ENCODE results near the gene ISOC2.

DNA sequence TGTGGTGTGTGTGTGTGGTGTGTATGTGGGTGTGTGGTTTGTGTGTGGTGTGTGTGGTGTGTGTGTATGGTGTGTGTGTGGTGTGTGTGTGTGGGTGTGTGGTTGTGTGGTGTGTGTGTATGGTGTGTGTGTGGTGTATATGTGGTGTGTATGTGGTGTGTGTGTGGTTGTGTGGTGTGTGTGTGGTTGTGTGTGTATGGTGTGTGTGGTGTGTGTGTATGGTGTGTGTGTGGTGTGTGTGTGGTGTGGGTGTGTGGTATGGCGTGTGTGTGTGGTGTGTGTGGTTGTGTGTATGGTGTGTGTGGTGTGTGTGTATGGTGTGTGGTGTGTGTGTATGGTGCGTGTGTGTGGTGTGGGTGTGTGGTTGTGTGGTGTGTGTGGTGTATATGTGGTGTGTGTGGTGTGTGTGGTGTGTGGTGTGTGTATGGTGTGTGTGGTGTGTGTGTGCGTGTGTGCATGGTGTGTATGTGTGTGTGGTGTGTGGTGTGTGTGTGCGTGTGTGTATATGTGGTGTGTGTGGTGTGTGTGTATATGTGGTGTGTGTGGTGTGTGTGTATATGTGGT is 27.0 kb downstream of the ISOC2 start:
- TF ChIP-seq, protein P1, sequence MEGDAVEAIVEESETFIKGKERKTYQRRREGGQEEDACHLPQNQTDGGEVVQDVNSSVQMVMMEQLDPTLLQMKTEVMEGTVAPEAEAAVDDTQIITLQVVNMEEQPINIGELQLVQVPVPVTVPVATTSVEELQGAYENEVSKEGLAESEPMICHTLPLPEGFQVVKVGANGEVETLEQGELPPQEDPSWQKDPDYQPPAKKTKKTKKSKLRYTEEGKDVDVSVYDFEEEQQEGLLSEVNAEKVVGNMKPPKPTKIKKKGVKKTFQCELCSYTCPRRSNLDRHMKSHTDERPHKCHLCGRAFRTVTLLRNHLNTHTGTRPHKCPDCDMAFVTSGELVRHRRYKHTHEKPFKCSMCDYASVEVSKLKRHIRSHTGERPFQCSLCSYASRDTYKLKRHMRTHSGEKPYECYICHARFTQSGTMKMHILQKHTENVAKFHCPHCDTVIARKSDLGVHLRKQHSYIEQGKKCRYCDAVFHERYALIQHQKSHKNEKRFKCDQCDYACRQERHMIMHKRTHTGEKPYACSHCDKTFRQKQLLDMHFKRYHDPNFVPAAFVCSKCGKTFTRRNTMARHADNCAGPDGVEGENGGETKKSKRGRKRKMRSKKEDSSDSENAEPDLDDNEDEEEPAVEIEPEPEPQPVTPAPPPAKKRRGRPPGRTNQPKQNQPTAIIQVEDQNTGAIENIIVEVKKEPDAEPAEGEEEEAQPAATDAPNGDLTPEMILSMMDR (IDR thresholded peaks at IDR 0.05) = no peak
- TF ChIP-seq POLR2AphosphoS5 (IDR thresholded peaks at IDR 0.05) (no peak), EP300 (IDR thresholded peaks at IDR 0.05) (no peak), POLR2A (IDR thresholded peaks at IDR 0.05) (no peak)
